SU-DHL-6 (cell line): ENCODE measurements around the gene KCNH1.
"Not testable (repeated sequence)": the region's sequence is repeated elsewhere in the genome, so short reads cannot be mapped to it uniquely, and the experiment has no call there.

Source experiments
- H2AFZ ChIP-seq: fragments of 200-600 bp; sonication (generic); 2 replicates; pipeline ENCODE4 v1.6.1; 2014; ENCODE audit warnings: low read depth, mild to moderate bottlenecking, moderate library complexity, mixed read lengths, antibody characterized with exemption, low read length; ENCODE audit not compliant: severe bottlenecking
- H3F3A ChIP-seq: fragments of 200-600 bp; shearing (Covaris generic); 2 replicates; pipeline ENCODE4 v1.6.0; 2016; ENCODE audit warnings: antibody characterized with exemption, mild to moderate bottlenecking; ENCODE audit not compliant: insufficient read depth
- H3K27ac ChIP-seq: fragments of 200-600 bp; sonication (generic); 2 replicates; pipeline ENCODE4 v1.5.1; 2016; ENCODE audit warnings: low read depth, mild to moderate bottlenecking, low read length, moderate library complexity, mixed read lengths
- H3K27me3 ChIP-seq: fragments of 200-600 bp; sonication (generic), shearing (Covaris generic); 2 replicates; pipeline ENCODE4 v1.6.0; 2014; ENCODE audit warnings: mild to moderate bottlenecking, low read length
- H3K36me3 ChIP-seq: fragments of 200-600 bp; sonication (generic); 2 replicates; pipeline ENCODE4 v1.6.1; 2014; ENCODE audit warnings: mild to moderate bottlenecking, low read length, mixed read lengths
- H3K4me2 ChIP-seq: fragments of 300-600, 200-600 bp; shearing (Covaris generic), sonication (generic); 2 replicates; pipeline ENCODE4 v1.6.0; 2014; ENCODE audit warnings: low read length, low read depth, mild to moderate bottlenecking; ENCODE audit not compliant: poor library complexity, severe bottlenecking
- H3K4me3 ChIP-seq: fragments of 200-600 bp; sonication (generic); 2 replicates; pipeline ENCODE4 v1.5.1; 2014; ENCODE audit warnings: antibody characterized with exemption, low read length, mild to moderate bottlenecking, mixed read lengths; ENCODE audit not compliant: insufficient read depth, poor library complexity, severe bottlenecking
- H3K79me2 ChIP-seq: fragments of 200-600 bp; sonication (generic); 2 replicates; pipeline ENCODE4 v1.6.1; 2014; ENCODE audit warnings: mild to moderate bottlenecking, low read length, moderate library complexity; ENCODE audit not compliant: insufficient read depth
- H3K9ac ChIP-seq: fragments of 200-600 bp; sonication (generic); 2 replicates; pipeline ENCODE4 v1.7.0; 2014; ENCODE audit warnings: mild to moderate bottlenecking, low read length
- H3K9me2 ChIP-seq: fragments of 200-600 bp; sonication (generic); replicated peaks from 2 replicates; pipeline ENCODE4 v1.6.1; 2014; ENCODE audit warnings: low read length; ENCODE audit not compliant: insufficient read depth
- H3K9me3 ChIP-seq: fragments of 200-600 bp; sonication (generic); 2 replicates; pipeline ENCODE4 v1.6.1; 2014; ENCODE audit warnings: low read length, mixed read lengths; ENCODE audit not compliant: insufficient read depth
- H4K20me1 ChIP-seq: fragments of 200-600 bp; sonication (generic); 2 replicates; pipeline ENCODE4 v1.6.1; 2014; ENCODE audit warnings: low read depth, mild to moderate bottlenecking, antibody characterized with exemption, low read length, moderate library complexity, mixed read lengths
- CTCF ChIP-seq: fragments of 200-600 bp; sonication (generic); IDR thresholded peaks from one replicate; pipeline ENCODE4 v1.5.1; 2017; ENCODE audit warnings: antibody characterized with exemption, mild to moderate bottlenecking, low read length, moderate library complexity; ENCODE audit not compliant: insufficient read depth, poor library complexity, severe bottlenecking
- EZH2phosphoT487 ChIP-seq: fragments of 200-600 bp; sonication (generic), shearing (Covaris generic); conservative IDR thresholded peaks from 2 replicates; pipeline ENCODE4 v1.6.1; 2018; ENCODE audit warnings: mild to moderate bottlenecking, antibody characterized with exemption, low read length, moderate library complexity, mixed read lengths

Gene KCNH1

GRCh38 chr1:211007830-211008229, 126.1 kb downstream of the KCNH1 start:
- no peak for TF ChIP-seq EZH2phosphoT487
- TF ChIP-seq CTCF, result no peak
- H3K27me3 ChIP-seq, result no peaks in the 10 kb centered on the region
- H3K4me2 ChIP-seq, result no peak overlapping the region
- no peak overlapping the region for H3K27ac ChIP-seq
- H3K36me3 ChIP-seq, result no peaks in the 10 kb centered on the region
- no peak overlapping the region for H2AFZ ChIP-seq
- no peaks in the 10 kb centered on the region for H3K9me2 ChIP-seq
- H3K9ac ChIP-seq, result no peak overlapping the region
- no peaks in the 10 kb centered on the region for H3F3A ChIP-seq
- no peaks in the 10 kb centered on the region for H3K79me2 ChIP-seq
- no peak overlapping the region for H3K4me3 ChIP-seq
- no peaks in the 10 kb centered on the region for H3K9me3 ChIP-seq
- no peaks in the 10 kb centered on the region for H4K20me1 ChIP-seq

- not testable (repeated sequence) for H3K9me2 ChIP-seq, H3K9me3 ChIP-seq, H3K79me2 ChIP-seq, H3K4me3 ChIP-seq, H3K4me2 ChIP-seq, H3K36me3 ChIP-seq, H3K27me3 ChIP-seq, H3K9ac ChIP-seq, H3K27ac ChIP-seq, H4K20me1 ChIP-seq, H3F3A ChIP-seq, H2AFZ ChIP-seq
These were observed 138.0 kb downstream of the KCNH1 start for GRCh38 chr1:210995931-210996330.

- TF ChIP-seq EZH2phosphoT487 (no peak), CTCF (no peak)
These were observed 141.1 kb downstream of the KCNH1 start for GRCh38 chr1:210992837-210993236.

GRCh38 chr1:210989905-210990304, 144.0 kb downstream of the KCNH1 start:
- no peak overlapping the region for H3K9ac ChIP-seq
- no peaks in the 10 kb centered on the region for H3K36me3 ChIP-seq
- no peaks in the 10 kb centered on the region for H3K9me2 ChIP-seq
- no peak for TF ChIP-seq EZH2phosphoT487
- TF ChIP-seq CTCF, result no peak
- no peak overlapping the region for H3K4me2 ChIP-seq
- no peaks in the 10 kb centered on the region for H3F3A ChIP-seq
- H3K4me3 ChIP-seq, result no peak overlapping the region
- H3K27me3 ChIP-seq, result no peaks in the 10 kb centered on the region
- H4K20me1 ChIP-seq, result no peaks in the 10 kb centered on the region
- no peak overlapping the region for H3K27ac ChIP-seq
- H3K79me2 ChIP-seq, result no peaks in the 10 kb centered on the region
- H3K9me3 ChIP-seq, result no peaks in the 10 kb centered on the region
- no peak overlapping the region for H2AFZ ChIP-seq

More at GRCh38 chr1:210992837-210993236, 141.1 kb downstream of the KCNH1 start:
- no peaks in the 10 kb centered on the region for H3K27me3 ChIP-seq
- no peaks in the 10 kb centered on the region for H3K36me3 ChIP-seq
- H3K4me3 ChIP-seq, result no peak overlapping the region
- no peaks in the 10 kb centered on the region for H3K9me3 ChIP-seq
- no peak overlapping the region for H3K27ac ChIP-seq
- no peaks in the 10 kb centered on the region for H3K9me2 ChIP-seq
- no peaks in the 10 kb centered on the region for H3K79me2 ChIP-seq
- no peak overlapping the region for H3K9ac ChIP-seq
- H4K20me1 ChIP-seq, result no peaks in the 10 kb centered on the region
- H3K4me2 ChIP-seq, result no peak overlapping the region
- H2AFZ ChIP-seq, result no peak overlapping the region
- no peaks in the 10 kb centered on the region for H3F3A ChIP-seq
